ENCODE results near the gene FAM237A.

The FAM237A gene

GRCh38 chr2:206642075-206643025 is at the start of gene FAM237A:
FAM237A (plus strand) TSS chr2:206642487; CDS start chr2:206644237, 1,750 bp downstream.
- no peak for DNase-seq

GRCh38 chr2:206597717-206598218 is 44.5 kb upstream of the FAM237A start:
- DNase-seq: no peak

- DNase-seq: no peak
Measured at GRCh38 chr2:206603243-206603642, 39.0 kb upstream of the FAM237A start.

GRCh38 chr2:206610451-206610850 is 31.8 kb upstream of the FAM237A start:
- no peak for DNase-seq

- DNase-seq: no peak
Measured at GRCh38 chr2:206611191-206611590, 31.1 kb upstream of the FAM237A start.

- DNase-seq: no peak
Measured at GRCh38 chr2:206611736-206612135, 30.6 kb upstream of the FAM237A start.

GRCh38 chr2:206614811-206615210 is 27.5 kb upstream of the FAM237A start:
- no peak for DNase-seq

GRCh38 chr2:206615417-206616089 is 26.7 kb upstream of the FAM237A start:
- no peak for DNase-seq

GRCh38 chr2:206616151-206616550 is 26.1 kb upstream of the FAM237A start:
- no peak for DNase-seq

GRCh38 chr2:206619011-206619410 is 23.3 kb upstream of the FAM237A start:
- DNase-seq: no peak

- no peak for DNase-seq
Measured at GRCh38 chr2:206626108-206626507, 16.2 kb upstream of the FAM237A start.

- DNase-seq: no peak
Measured at GRCh38 chr2:206627632-206628031, 14.7 kb upstream of the FAM237A start.

- DNase-seq: no peak
Measured at GRCh38 chr2:206631340-206631739, 10.9 kb upstream of the FAM237A start.

GRCh38 chr2:206635015-206635414 is 7.3 kb upstream of the FAM237A start:
- DNase-seq: no peak

- DNase-seq: no peak
Measured at GRCh38 chr2:206639636-206640035, 2.7 kb upstream of the FAM237A start.

- DNase-seq: no peak
Measured at GRCh38 chr2:206641226-206641625, 1.1 kb upstream of the FAM237A start.

- DNase-seq: no peak
Measured at GRCh38 chr2:206647985-206648384, 5.7 kb downstream of the FAM237A start.

- DNase-seq: no peak
Measured at GRCh38 chr2:206657087-206657486, 14.8 kb downstream of the FAM237A start.

- no peak for DNase-seq
Measured at GRCh38 chr2:206665251-206665650, 23.0 kb downstream of the FAM237A start.

GRCh38 chr2:206670531-206671319 is 28.4 kb downstream of the FAM237A start:
- DNase-seq: no peak

GRCh38 chr2:206683546-206683945 is 41.3 kb downstream of the FAM237A start:
- no peak for DNase-seq

- no peak for DNase-seq
Measured at GRCh38 chr2:206688453-206688852, 46.2 kb downstream of the FAM237A start.

- DNase-seq: no peak
Measured at GRCh38 chr2:206688990-206689389, 46.7 kb downstream of the FAM237A start.
